Endothelial cell of coronary artery (primary cell): ENCODE measurements around the gene GOLGA6L7. TPM values are rescaled to one million over a fixed set of nuclear protein-coding genes. Genes with fewer than 3 reads are reported as not detected.

ENCODE experiments used
- total RNA-seq: library from RNA; depleted of rRNA; stranded (reverse); fragments of >200 nt; gene quantifications from 2 replicates; pipeline ENCODE4 v1.2.3, GENCODE V29; 2014

The GOLGA6L7 gene, protein sequence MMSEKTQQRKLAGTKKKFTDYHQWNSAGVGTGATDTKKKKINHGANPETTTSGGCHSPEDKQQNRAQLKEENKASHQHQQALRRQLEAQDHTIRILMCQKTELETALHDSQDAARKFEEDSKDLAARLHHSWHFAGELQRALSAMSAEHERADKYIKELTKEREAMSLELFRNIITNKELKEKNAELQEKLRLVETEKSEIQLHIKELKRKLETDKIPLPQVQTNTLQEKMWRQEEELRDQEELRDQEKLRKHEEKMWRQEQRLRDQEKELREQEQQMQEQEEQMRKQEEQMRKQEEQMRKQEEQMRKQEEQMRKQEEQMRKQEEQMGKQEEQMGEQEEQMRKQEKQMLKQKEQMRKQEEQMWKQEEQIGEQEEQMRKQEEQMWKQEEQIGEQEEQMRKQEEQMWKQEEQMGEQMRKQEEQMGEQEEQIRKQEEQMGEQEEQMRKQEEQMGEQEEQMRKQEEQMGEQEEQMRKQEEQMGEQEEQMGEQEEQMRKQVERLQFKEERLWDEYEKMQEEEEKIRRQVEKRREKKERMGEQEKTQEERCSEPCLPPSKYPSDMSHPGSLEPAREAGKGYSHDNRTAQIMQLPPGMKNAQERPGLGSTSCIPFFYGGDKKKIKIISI
- total RNA-seq = not detected in 2 replicates

GRCh38 chr15:28848521-28848920, at the start of gene GOLGA6L7:
Gene GOLGA6L7 (minus strand): TSS chr15:28848644. CDS start chr15:28848549, 95 bp downstream.

GRCh38 chr15:28885630-28886430, 37.4 kb upstream of the GOLGA6L7 start, which contains the start of gene APBA2:
Gene APBA2 (plus strand): TSS chr15:28885974. CDS start chr15:29053885, 167,911 bp downstream.

Other genes starting within 250 kb of the GOLGA6L7 start
- 0.09 and 0.94 TPM in 2 replicates for gene GOLGA8M, start 136.2 kb downstream of the GOLGA6L7 start, total RNA-seq
- 42.6 and 48.3 TPM in 2 replicates for gene APBA2, start 37.3 kb upstream of the GOLGA6L7 start, total RNA-seq